ENCODE data around the gene RNLS. TPM values are rescaled to one million over a fixed set of nuclear protein-coding genes. Genes with fewer than 3 reads are reported as not detected.

The RNLS gene
- total RNA-seq, 2 donors from 2014 or later, result 6.2 to 9.4 TPM

- Histone ChIP-seq H3K27me3 (replicated peaks; ENCODE audit: insufficient read depth) (no peaks in the 10 kb centered on the region), H3K27ac (no peak overlapping the region), H3K36me3 (no peaks in the 10 kb centered on the region), H3K9me3 (no peaks in the 10 kb centered on the region), H3K4me3 (no peak overlapping the region), H3K4me1 (ENCODE audit: control insufficient read depth in 1 of 2, low read depth in 2 of 2) (peaks cover 0 to 8% of the 10 kb centered on the region in 2 donors)
- no peak for ATAC-seq (ENCODE audit: insufficient number of reproducible peaks, low FRiP score, low read depth)
- TF ChIP-seq CTCF (IDR thresholded peaks at IDR 0.05), result no peak
- DNase-seq (ENCODE audit: low spot score), result no peak
Measured at GRCh38 chr10:88530093-88530492, 53.0 kb downstream of the RNLS start.

GRCh38 chr10:88528806-88529570 is 54.1 kb downstream of the RNLS start:
- H3K4me1 ChIP-seq (ENCODE audit: control insufficient read depth in 1 of 2, low read depth in 2 of 2), result peaks cover 0 to 8% of the 10 kb centered on the region in 2 donors

GRCh38 chr10:88528201-88528600 is 54.9 kb downstream of the RNLS start:
- no peak for ATAC-seq (ENCODE audit: insufficient number of reproducible peaks, low FRiP score, low read depth)
- no peaks in the 10 kb centered on the region for H3K9me3 ChIP-seq
- no peak for DNase-seq (ENCODE audit: low spot score)
- H3K4me1 ChIP-seq (ENCODE audit: control insufficient read depth in 1 of 2, low read depth in 2 of 2), result peaks cover 0 to 8% of the 10 kb centered on the region in 2 donors
- no peak overlapping the region for H3K27ac ChIP-seq
- no peak overlapping the region for H3K4me3 ChIP-seq
- TF ChIP-seq CTCF (IDR thresholded peaks at IDR 0.05), result no peak
- H3K36me3 ChIP-seq, result no peaks in the 10 kb centered on the region
- H3K27me3 ChIP-seq (replicated peaks; ENCODE audit: insufficient read depth), result no peaks in the 10 kb centered on the region

More at GRCh38 chr10:88528806-88529570, 54.1 kb downstream of the RNLS start:
- Histone ChIP-seq H3K27ac (no peak overlapping the region), H3K9me3 (no peaks in the 10 kb centered on the region), H3K27me3 (replicated peaks; ENCODE audit: insufficient read depth) (no peaks in the 10 kb centered on the region), H3K4me3 (no peak overlapping the region), H3K36me3 (no peaks in the 10 kb centered on the region)
- DNase-seq (ENCODE audit: low spot score) (no peak), ATAC-seq (ENCODE audit: insufficient number of reproducible peaks, low FRiP score, low read depth) (no peak)
- no peak for TF ChIP-seq CTCF (IDR thresholded peaks at IDR 0.05)

- Histone ChIP-seq H3K27ac (no peak overlapping the region), H3K27me3 (replicated peaks; ENCODE audit: insufficient read depth) (no peaks in the 10 kb centered on the region), H3K4me3 (no peak overlapping the region), H3K4me1 (ENCODE audit: control insufficient read depth in 1 of 2, low read depth in 2 of 2) (peaks cover 0 to 8% of the 10 kb centered on the region in 2 donors), H3K9me3 (no peaks in the 10 kb centered on the region), H3K36me3 (no peaks in the 10 kb centered on the region)
- DNase-seq (ENCODE audit: low spot score) (no peak), ATAC-seq (ENCODE audit: insufficient number of reproducible peaks, low FRiP score, low read depth) (no peak)
- no peak for TF ChIP-seq CTCF (IDR thresholded peaks at IDR 0.05)
Measured at GRCh38 chr10:88527245-88527644, 55.9 kb downstream of the RNLS start.

GRCh38 chr10:88526501-88527105 is 56.5 kb downstream of the RNLS start:
- no peak for TF ChIP-seq CTCF (IDR thresholded peaks at IDR 0.05)
- Histone ChIP-seq H3K27me3 (replicated peaks; ENCODE audit: insufficient read depth) (no peaks in the 10 kb centered on the region), H3K9me3 (no peaks in the 10 kb centered on the region), H3K27ac (no peak overlapping the region), H3K36me3 (no peaks in the 10 kb centered on the region), H3K4me3 (no peak overlapping the region), H3K4me1 (ENCODE audit: control insufficient read depth in 1 of 2, low read depth in 2 of 2) (peaks cover 0 to 8% of the 10 kb centered on the region in 2 donors)
- DNase-seq (ENCODE audit: low spot score) (no peak), ATAC-seq (ENCODE audit: insufficient number of reproducible peaks, low FRiP score, low read depth) (no peak)
